ENCODE results near the gene NMNAT1.

DNA sequence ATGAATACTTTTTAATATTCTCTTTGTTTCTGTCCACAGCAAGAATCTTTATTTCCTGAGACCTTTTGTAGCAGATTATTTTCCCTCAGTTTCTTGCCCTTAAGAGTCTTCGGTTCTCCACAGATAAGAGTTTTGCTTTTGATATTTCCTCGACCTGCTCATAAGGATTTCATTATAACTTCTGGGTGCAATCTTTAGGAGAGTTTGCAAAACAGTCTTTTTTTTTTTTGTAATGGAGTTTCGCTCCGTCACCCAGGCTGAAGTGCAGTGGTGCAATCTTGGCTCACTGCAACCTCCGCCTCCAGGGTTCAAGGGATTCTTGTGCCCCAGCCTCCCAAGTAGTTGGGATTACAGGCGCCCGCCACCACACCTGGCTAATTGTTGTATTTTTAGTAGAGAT lies 79.4 kb downstream of the NMNAT1 start:
- TF ChIP-seq CTCF (IDR thresholded peaks at IDR 0.05) (no peak), EP300 (IDR thresholded peaks at IDR 0.05) (no peak), POLR2AphosphoS5 (IDR thresholded peaks at IDR 0.05) (no peak), POLR2A (IDR thresholded peaks at IDR 0.05) (no peak)

All from suprapubic skin (tissue), 4 donors.